Stimulated activated CD4-positive, alpha-beta T cell treated with anti-CD3 and anti-CD28 coated beads, Interleukin-2, amount 100 ng/mL, for 4 hours (primary cell): ENCODE results near the gene VSTM4.

Source experiments
- DNase-seq: peaks from one replicate; pipeline ENCODE4 v3.0.0-alpha.2; 2020; ENCODE audit warnings: low read depth

VSTM4 gene

DNA sequence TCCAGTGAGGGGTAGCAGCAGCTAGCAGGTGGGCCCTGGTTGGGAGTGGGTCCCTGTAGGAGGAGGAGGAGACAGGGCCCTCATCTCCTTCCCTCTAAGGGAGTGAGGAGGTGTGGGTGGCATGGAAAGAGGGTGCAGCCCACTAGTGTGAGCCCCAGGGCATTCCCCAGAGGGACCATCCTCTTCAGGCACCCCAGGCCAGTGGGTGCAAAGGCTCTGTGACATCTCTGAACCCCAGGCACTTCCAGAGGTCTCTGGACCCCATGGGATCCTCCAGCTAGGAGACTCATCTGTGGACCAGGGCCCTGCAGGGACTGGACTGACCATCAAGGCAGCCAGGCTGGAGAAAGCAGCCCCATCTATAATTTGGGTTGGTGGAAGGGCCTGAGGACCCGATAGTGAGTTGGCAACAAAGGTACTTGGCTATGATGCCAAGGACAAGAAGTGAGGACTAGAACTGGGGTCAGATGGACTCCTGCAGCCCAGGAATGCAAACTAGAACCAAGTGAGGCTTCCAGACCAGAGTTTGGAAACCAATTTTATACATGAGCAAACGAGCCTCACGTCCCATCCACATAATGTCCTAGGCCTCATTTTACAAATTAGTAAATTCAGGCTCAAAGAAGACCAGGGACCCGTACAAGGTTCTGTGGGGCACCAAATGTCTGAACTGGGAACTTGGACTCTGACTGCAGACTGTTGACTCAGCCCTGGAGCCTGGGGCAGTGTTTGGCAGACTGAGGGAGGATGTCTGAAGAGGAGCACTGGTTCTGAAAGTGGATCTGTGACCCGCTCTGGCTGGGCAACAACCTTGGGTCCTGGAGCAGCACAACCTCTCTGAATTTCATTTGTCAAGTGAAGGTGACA is 1.4 kb upstream of the VSTM4 start:
- DNase-seq = no peak

DNA sequence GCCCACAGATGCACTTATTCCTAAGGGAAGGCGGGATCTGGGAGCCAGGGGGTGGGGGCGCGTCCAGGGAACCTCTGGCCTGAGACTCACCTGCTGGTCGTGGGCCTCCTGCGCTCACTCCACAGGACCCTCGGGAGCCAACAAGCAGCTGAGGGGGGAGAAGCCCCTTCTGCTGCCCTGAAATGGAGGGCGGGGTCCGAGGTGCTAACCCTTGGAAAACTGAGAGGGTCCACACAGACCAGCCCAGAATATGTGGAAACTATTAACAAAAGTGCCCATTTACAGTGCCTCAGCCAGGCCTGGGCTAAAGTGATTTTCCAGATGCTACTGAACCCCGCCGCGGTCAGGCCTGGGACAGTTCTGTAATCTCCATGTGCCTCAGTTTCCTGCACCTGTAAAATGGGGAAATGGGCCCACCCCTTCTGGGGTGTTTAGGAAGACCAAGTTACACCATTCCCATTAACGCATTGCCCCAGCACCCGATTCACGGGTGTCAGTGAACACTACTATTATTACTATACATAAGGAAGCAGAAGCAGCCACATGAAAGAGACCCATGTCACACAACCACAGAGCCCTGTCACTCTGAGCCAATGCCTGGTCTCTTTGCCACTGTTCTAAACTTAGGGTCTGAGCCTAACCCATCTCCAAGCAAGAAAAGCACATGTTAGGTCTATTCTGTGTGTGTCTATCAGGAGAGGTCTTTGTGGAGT is 630 bp upstream of the VSTM4 start:
- DNase-seq = no peak

DNA sequence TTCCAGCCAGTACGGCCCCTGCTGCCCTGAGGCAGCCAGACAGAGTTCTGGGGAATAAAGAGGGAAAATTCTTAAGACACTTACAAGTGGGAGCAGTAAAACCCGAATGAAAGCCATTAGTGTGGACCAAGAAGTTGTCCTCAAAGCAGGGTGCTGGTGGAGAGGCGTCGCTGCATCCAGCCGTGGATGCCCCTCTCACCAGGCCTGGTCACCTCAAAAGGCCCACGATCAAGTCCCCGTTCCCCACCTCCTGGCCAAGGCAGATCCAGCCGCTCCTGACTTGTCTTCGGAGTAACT is 656 bp downstream of the VSTM4 start:
- DNase-seq = no peak

DNA sequence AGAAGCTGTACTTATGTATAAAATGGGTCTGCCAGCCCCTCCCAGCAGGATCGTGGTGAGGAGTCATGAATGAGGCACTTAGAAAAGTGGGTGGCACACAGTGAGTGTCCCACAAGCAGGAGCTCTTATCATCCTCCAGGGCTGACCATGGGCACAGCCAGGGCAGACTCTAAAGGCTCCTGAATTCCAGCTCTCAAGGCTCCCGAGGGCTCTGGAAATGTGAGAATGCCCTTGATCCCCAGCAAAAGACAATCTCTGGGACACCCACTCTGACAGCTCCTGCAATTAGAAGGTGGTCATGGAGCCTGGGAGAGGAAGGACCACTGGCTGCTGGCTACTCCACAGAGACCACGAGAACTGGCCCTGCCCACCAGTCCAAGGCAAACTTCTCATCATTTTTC is 1.6 kb downstream of the VSTM4 start:
- no peak for DNase-seq

DNA sequence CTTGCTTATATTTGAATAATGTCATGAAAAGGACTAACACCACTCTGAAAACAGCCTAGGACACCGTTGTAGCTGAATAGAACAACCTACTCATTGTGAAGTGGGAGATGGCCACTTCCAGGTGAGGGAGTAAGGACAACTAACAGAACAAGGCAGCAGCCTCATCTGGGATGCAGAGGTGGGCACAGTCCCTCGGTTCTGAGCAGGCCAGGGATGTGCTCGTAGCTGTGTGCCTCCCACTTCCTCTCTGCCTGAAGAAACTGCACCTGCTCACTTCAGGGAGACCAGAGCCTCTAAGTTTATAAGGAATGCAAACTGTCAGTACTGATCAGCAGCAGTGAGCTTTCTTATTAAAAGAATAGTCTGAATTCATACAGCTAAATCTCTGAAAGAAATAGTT is 2.5 kb downstream of the VSTM4 start:
- DNase-seq = no peak

DNA sequence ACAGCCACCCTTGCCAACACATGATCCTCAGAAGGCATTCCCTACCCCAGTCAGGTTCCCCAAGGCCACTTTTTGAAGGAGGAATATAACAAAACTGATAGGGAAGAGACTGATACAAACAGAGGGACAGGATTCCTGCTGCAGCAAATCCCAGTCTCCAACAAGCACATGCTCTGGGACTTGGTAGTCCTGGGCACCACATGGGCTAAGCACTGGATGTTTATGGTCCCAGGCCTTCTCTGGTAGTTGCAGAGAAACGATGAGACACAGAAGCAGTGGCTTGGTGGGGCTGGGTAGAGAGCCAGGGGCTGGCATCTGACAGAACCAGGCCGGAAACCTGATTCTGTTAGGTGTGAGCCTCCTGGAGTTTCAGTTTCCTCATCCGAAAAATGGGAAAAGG is 3.2 kb downstream of the VSTM4 start:
- no peak for DNase-seq

DNA sequence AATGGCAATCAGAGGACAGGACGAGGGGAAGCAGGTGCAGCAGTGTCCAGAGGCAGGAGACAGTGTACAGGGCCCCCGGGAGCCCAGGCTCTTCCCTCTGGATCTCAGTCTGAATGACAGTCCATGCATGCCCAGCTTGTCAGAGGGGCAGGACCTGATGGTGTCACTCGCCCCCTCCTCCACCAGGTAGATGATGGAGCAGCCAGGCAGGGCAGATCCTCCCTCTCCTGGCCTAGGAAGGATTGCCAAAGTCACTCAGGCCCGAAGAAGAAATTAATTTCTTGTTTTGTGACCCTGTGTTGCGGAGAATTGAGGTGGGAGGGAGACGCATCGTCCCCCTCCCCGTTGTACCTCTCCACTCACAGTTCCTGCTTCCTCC is 4.0 kb downstream of the VSTM4 start:
- no peak for DNase-seq

DNA sequence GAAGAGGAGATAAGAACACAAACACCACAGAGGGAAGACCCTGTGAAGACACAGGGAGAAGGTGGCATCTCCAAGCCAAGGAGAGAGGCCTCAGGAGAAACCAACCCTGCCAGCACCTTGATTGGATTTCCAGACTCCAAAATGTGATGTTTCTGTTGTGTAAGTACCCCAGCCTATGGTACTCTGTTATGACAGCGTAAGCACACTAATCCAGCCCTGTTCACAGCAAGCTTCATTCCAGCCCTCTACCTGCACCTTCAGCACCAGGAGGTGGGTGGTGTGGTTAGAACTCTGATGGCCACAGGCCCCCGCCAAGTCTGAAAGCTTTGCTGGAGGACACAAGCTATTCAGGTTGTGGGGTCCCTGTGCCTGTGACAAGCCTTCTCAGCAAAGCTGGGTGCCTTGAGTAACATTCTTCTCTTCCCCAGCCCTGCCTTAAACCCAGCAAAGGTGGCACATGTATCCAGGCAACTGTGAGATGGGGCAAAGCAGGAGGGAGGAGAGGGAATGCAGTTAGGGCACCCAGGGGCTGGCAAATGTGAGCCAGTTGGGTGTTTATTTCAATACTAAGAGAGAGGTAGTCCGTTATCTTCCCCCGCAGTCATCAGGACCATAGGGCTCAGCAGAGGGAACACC is 4.5 kb downstream of the VSTM4 start:
- DNase-seq = no peak

DNA sequence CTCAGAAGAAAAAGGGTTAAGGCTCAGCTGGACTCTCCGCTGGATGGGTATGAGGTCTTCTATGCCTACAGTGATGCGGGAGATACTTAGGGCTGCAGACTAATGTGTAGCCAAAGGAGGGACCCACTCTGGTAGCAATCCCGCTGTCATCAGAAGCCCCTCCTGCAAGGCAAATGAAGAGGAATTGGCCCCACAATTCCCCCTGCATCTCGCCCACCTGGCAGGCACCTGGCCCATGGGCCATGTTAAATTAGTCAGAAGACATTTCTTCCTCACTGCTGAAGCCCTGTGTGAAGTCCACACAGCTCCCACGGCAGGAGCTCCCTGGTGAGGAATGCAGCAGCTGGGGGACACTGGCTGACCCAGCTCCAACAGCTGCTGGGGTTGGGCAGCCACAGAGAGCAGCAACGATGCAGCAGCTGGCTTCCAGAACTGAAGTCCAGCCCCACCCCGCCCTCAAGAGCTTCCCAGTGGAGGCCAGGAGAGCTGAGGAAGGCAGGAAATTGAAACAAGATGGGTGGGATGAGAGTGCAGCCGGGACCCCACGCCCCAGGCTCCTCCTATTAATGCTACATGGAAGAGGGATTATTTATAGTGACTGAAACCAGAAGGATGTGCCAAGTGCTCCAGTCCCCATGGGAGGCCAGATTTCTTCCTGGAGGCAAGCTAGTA is 5.5 kb downstream of the VSTM4 start:
- DNase-seq = no peak

DNA sequence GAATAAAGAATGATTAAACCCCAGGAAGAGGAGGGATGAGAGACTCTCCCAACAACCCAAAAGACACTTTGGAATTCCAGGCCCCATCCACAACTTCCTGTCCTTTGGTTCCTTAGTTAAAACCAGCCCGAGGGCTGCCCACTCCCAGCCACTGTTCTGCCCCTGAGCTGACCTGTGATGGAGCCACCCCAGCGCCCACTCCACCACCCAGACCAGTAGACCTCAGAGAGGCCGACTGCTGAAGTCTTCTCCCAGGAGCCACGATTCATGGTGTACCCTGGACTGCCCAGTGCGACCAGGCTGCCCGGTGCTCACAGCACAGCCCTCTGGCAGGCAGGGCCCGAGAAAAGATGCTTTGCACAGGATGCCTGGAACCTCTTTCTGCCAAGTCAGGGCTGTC is 6.7 kb downstream of the VSTM4 start:
- DNase-seq = no peak

DNA sequence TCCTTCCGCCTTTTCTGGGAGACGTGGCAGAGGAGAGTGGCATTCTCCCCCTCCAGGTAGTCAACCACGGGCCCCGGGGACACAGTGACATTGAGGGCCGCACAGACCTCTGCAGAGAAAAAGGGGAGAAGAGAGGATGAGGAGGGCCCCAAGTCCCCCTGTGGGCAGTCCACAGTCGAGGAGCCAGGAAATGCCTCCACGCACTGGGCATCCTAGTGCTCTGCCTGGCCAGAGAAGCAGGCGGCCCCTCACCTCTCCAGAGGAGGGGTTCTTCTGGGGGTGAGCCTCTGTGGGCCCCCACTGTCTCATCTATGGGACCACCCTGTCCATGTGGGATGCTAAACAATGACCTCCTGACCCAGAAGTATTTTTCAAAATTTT is 7.4 kb downstream of the VSTM4 start:
- DNase-seq = no peak

DNA sequence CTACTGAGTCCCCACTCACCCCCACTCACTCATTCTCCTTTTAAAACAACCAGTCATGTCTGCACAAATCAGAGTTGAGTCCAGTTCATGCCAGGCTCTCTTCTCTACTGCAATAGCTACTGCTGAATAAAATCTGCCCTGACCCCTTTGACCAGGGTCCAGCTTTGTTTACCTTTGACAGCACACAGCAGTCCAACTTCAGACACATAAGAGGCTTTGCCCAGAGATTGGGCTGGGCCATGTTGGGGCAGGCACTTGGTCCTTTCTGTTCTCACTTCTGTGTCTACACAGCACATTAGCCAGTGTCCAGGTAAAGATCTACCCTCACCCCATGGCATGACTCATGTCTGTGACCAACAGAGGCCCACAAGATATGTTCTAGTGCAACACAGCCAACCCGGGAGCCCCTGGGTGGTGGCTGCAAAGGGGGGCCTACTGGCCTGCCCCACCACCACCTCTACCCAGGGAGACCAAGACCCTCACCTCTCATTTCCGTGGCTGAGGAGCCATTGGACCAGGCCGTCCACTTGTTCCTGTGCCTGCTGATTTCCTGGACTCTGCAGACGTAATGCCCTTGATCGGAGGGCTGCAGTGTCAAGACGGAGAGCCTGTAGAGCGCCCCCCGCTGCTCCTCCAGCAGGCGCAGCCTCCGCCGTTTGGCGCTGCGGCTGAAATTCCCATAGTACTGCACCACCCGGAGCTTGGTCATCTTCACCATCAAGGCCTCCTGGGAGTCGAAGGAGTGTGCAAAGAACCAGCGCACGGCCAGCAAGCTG is 8.0 kb downstream of the VSTM4 start:
- DNase-seq = no peak

DNA sequence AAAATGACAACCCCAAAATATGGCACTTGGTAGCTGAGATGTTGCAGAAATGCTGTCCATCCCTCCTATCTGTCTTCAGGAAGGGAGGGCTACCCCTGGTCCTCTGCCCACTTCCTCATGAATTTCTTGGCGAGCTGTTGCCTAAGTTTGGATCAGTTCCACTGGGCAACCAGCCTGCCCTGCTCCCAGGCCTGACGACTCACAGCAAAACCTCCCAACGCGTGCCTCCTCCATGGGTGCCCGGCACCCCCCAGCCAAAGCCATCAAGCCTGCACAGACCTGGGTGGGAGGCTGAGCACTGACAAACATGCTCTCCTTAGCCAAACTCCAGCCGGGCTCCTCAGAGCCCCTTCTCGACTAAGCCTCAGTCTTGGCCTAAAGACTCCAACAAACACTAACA is 8.9 kb downstream of the VSTM4 start:
- no peak for DNase-seq

DNA sequence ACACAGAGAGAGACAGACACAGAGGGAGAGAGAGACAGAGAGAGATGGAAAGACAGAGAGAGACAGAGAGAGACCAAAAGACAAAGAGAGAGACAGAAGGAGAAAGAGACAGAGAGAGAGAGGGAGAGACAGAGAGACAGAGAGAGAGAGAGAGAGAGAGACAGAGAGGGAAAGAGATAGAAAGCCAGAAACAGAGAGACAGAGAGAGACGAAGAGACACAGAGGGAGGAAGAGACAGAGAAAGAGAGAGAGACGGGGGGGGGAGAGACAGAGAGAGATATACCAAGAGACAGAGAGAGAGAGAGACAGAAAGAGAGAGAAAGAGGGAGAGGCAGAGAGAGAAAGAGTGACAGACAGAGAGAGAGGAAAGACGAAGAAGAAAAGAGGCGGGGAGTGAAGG is 10.2 kb downstream of the VSTM4 start:
- no peak for DNase-seq

DNA sequence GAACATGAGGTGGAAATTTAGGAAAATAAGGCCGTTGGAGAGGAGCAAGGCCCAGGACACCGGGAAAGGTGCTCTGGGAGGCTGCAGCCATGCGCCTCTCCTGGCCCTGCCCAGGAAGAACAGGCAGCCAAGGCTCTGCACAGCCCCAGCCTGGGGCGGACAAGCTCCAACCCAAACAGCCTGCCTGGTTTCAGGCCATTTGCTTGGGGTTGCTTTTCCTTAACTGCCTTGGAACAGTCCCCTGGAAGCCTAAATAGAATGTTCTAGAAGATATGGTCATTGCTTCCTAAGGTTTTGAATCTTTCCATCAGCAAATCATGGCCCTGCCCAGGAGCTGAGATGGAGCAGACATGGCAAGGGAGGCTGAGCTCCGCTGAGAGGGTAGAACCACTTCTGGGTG is 11.0 kb downstream of the VSTM4 start:
- no peak for DNase-seq

DNA sequence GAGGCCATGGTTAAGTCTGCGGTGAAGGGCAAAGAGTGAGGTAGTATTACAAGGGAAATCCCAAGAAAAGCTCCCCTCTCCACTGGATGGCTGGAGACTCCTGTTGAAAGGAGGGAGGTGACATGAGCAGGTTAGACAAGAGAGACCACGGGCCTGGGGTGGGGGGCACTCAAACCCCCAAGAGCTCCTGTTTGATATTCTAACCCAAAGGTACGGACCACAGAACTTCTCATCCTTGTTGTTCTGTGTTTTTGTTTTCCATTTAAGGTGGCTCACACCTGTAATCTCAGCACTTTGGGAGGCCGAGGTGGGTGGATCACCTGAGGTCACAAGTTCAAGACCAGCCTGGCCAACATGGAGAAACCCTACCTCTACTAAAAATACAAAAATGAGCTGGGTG is 11.6 kb downstream of the VSTM4 start:
- no peak for DNase-seq

DNA sequence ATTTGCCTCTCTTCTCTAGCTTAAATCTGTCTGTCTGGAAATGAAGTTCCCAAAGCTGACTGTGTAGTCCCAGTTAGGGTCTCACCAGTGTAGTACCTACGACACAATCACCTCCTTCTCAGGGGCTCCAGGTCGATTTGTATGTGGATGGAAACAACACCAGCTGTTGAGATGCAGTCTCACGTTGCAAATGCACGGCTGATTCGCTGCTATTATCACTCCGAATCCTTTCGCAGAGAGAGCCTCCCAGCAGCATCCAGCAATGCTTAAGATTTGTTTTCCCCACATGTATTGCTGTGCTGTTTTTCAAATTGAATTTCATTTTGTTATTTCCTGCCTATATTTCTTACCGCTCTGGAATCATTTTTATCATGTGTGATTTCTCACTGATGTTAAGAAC is 16.3 kb downstream of the VSTM4 start:
- DNase-seq = no peak

DNA sequence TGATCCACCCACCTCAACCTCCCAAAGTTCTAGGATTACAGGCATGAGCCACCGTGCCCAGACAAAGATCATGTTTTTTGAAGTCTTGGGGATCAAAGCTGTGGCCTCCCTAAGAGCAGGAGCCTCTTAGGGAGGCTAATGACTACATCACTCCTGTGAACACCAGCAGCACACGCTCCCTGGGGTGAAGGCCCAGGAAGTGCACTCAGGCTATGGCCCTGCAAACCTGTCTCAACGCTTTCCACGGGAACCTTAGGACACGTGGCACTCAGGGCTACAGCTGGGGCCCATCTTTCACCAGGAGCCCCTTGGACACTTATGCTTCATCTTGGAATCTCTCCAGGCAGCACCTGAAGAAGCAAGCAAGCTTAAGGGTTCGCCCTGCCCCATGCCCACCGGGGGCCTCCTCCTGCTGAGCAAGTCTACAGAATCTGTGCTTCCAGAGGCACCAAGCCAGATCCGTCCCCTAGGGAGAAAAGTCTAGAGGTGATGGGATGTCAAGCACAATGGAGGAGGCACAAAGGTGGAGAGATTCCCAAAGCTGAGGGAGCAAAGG is 18.4 kb downstream of the VSTM4 start:
- DNase-seq = no peak

DNA sequence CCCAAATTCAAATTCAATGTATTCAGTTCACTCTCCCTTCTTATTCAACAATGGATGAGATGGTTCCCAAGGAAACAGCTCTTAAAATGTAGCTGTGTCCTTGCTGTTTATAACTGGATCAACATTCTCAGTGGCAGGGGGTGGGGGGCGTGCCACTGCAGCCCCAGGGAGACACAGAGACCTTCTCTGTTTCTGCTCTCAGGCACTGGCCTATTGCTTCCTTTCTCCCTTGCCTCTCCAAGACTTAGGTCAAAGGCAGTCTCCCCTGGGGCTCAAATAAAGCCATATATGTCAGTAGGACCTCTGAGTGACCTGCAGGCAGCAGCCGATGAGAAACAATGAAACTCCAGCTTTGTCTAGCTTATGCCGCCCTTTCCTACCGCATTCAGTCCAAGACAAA is 20.7 kb downstream of the VSTM4 start:
- no peak for DNase-seq

DNA sequence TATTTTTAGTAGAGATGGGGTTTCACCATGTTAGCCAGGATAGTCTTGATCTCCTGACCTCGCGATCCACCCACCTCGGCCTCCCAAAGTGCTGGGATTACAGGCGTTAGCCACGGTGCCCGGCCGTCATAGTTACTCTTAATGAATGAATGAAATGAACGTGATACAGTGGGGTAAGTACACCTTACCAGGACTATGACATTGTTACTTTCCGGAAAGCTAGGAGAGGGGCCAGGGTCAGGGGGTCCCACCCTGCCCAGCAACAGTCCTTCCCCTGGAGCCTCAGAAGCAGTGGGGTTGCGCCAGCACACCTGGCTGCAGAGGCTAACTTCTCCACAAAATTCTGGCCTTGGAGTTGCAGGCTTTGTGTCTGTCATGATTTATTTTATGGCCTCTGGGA is 21.4 kb downstream of the VSTM4 start:
- no peak for DNase-seq

DNA sequence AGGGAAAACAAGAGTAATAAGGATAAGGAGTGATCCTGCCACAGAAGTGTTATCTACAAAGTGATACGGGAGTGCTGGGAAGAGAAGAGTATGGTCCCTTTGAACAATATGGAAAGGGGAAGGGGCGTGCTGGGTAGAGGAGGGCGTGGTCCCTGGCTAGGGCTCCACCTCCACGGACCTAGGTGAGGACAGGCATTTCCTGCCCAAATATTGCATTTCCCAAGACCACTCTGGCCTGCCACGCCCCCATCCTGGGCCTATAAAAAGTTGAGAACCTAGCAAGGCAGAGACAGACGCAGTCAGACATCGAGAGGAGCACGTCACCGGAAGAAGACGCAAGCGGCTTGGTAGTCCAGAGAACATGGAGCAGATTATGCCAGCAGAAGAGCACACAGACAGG is 22.8 kb downstream of the VSTM4 start:
- no peak for DNase-seq
